H1 (cell line): Measurements from ENCODE around the gene NLRP6. TPM values are rescaled to one million over a fixed set of nuclear protein-coding genes. Genes with fewer than 3 reads are reported as not detected.

ENCODE experiments used
- CTCF ChIA-PET: fragments of 300-600 bp; sonication (Branson Sonifier 250); formaldehyde crosslinking; loops from one replicate; lab custom pipeline; 2021; ENCODE audit not compliant: partially characterized antibody; lab: Charles Lee
- POLR2A ChIA-PET: fragments of 300-600 bp; sonication (Branson Sonifier 250); formaldehyde crosslinking; loops from one replicate; lab custom pipeline; 2021; ENCODE audit warnings: inconsistent platforms; ENCODE audit not compliant: partially characterized antibody; lab: Charles Lee
- DNase-seq, 2 experiments: peaks; one replicate each; pipeline versions ENCODE4 v3.0.0 to v3.0.0-alpha.2; 2010 to 2022; ENCODE audit warnings: low spot score in 2 of 2, low read depth in 1 of 2, mixed read lengths in 1 of 2
- FAIRE-seq: peaks from 2 replicates; lab custom pipeline; 2011; peaks lifted over from hg19 to GRCh38; lab: Jason Lieb, UNC
- H2AFZ ChIP-seq: 2 replicates; pipeline ENCODE4 v1.8.1; 2012; ENCODE audit warnings: low read length, inconsistent platforms
- H2AK5ac ChIP-seq: 2 replicates; pipeline ENCODE4 v1.6.1; 2013; ENCODE audit warnings: low read depth, low read length
- H2BK120ac ChIP-seq: replicated peaks from 2 replicates; pipeline ENCODE3; 2013; ENCODE audit warnings: low read depth, low read length, inconsistent platforms
- H2BK12ac ChIP-seq: 2 replicates; pipeline ENCODE4 v1.6.1; 2013; ENCODE audit warnings: low read depth, low read length
- H2BK15ac ChIP-seq: 2 replicates; pipeline ENCODE4 v1.6.1; 2013; ENCODE audit warnings: low read length
- H2BK20ac ChIP-seq: 2 replicates; pipeline ENCODE4 v1.6.1; 2013; ENCODE audit warnings: low read length
- H2BK5ac ChIP-seq: 2 replicates; pipeline ENCODE4 v1.6.1; 2013; ENCODE audit warnings: low read depth, low read length
- H3K14ac ChIP-seq: 2 replicates; pipeline ENCODE4 v1.6.1; 2013; ENCODE audit warnings: inconsistent platforms; ENCODE audit not compliant: insufficient read length
- H3K18ac ChIP-seq: 2 replicates; pipeline ENCODE4 v1.6.1; 2013; ENCODE audit warnings: low read length; ENCODE audit errors: extremely low read depth
- H3K23ac ChIP-seq: 2 replicates; pipeline ENCODE4 v1.6.1; 2013; ENCODE audit warnings: inconsistent platforms; ENCODE audit not compliant: insufficient read length
- H3K23me2 ChIP-seq: 2 replicates; pipeline ENCODE4 v1.6.1; 2013; ENCODE audit warnings: low read depth, low read length
- H3K27ac ChIP-seq: 2 replicates; pipeline ENCODE4 v1.6.1; 2011; ENCODE audit warnings: low read depth, low read length, inconsistent platforms
- H3K27me3 ChIP-seq, 4 experiments: replicated peaks in 1 of 4; 1 replicate in 1 of 4; 2 replicates in 3 of 4; pipeline versions ENCODE4 v1.6.1 to v1.8.1; 2011 to 2013; ENCODE audit warnings: low read length in 3 of 4, mild to moderate bottlenecking in 3 of 4, inconsistent platforms in 2 of 4, mixed read lengths in 2 of 4, moderate library complexity in 1 of 4; ENCODE audit not compliant: control insufficient read depth in 3 of 4, insufficient read depth in 3 of 4; ENCODE audit errors: extremely low read depth in 1 of 4
- H3K36me3 ChIP-seq, 4 experiments: 2 replicates each; pipeline versions ENCODE4 v1.6.1 to v1.8.1; 2011 to 2013; ENCODE audit warnings: mild to moderate bottlenecking in 4 of 4, low read length in 3 of 4, moderate library complexity in 2 of 4, control low read depth in 1 of 4, inconsistent platforms in 1 of 4; ENCODE audit not compliant: insufficient read depth in 4 of 4, control insufficient read depth in 2 of 4
- H3K4ac ChIP-seq: replicated peaks from 2 replicates; pipeline ENCODE3; 2013; ENCODE audit warnings: low read length, low read depth, mixed read lengths, inconsistent platforms; ENCODE audit not compliant: insufficient read length
- H3K4me1 ChIP-seq, 4 experiments: replicated peaks in 1 of 4; 1 replicate in 1 of 4; 2 replicates in 3 of 4; pipeline versions ENCODE4 v1.6.1 to v1.8.1; 2011 to 2013; ENCODE audit warnings: low read length in 3 of 4, inconsistent platforms in 2 of 4, mixed read lengths in 1 of 4; ENCODE audit not compliant: insufficient read depth in 4 of 4, control insufficient read depth in 3 of 4
- H3K4me2 ChIP-seq, 2 experiments: 2 replicates each; pipeline versions ENCODE4 v1.6.1 to v1.8.1; 2011 to 2013; ENCODE audit warnings: low read depth in 2 of 2, low read length in 2 of 2, control low read depth in 1 of 2, inconsistent platforms in 1 of 2, mild to moderate bottlenecking in 1 of 2; ENCODE audit not compliant: insufficient read depth in 1 of 2
- H3K4me3 ChIP-seq, 4 experiments: fragments of 200-600, 300-600 bp in 1 of 4; sonication (generic), shearing (Covaris generic), sonication (Bioruptor Twin) in 1 of 4; 2 replicates each; pipeline versions ENCODE4 v1.5.1 to v1.8.1; 2011 to 2016; ENCODE audit warnings: low read length in 4 of 4, low read depth in 3 of 4, control low read depth in 2 of 4, inconsistent platforms in 2 of 4, mild to moderate bottlenecking in 2 of 4, mixed read lengths in 1 of 4, moderate library complexity in 1 of 4; ENCODE audit not compliant: insufficient read depth in 2 of 4; ENCODE audit errors: extremely low read depth in 1 of 4
- H3K56ac ChIP-seq: replicated peaks from 2 replicates; pipeline ENCODE3; 2013; ENCODE audit warnings: low read depth, mild to moderate bottlenecking, mixed read lengths, low read length, inconsistent platforms; ENCODE audit not compliant: insufficient read length
- H3K79me1 ChIP-seq: 2 replicates; pipeline ENCODE4 v1.6.1; 2013; ENCODE audit warnings: low read depth, low read length, control low read depth
- H3K79me2 ChIP-seq, 2 experiments: 2 replicates each; pipeline versions ENCODE4 v1.6.1 to v1.8.1; 2012 to 2013; ENCODE audit warnings: low read length in 2 of 2, mild to moderate bottlenecking in 2 of 2, inconsistent platforms in 1 of 2; ENCODE audit not compliant: insufficient read depth in 2 of 2, control insufficient read depth in 1 of 2
- H3K9ac ChIP-seq, 4 experiments: replicated peaks in 1 of 4; 1 replicate in 1 of 4; 2 replicates in 3 of 4; pipeline versions ENCODE4 v1.6.1 to v1.8.1; 2011 to 2013; ENCODE audit warnings: low read depth in 3 of 4, low read length in 3 of 4, control low read depth in 2 of 4, mild to moderate bottlenecking in 2 of 4, moderate library complexity in 2 of 4, inconsistent platforms in 1 of 4; ENCODE audit errors: extremely low read depth in 1 of 4
- H3K9me3 ChIP-seq, 2 experiments: 2 replicates each; pipeline versions ENCODE4 v1.6.1 to v1.8.1; 2012 to 2013; ENCODE audit warnings: mild to moderate bottlenecking in 2 of 2, moderate library complexity in 2 of 2, control low read depth in 1 of 2, inconsistent platforms in 1 of 2, low read depth in 1 of 2, low read length in 1 of 2, mixed read lengths in 1 of 2; ENCODE audit not compliant: insufficient read depth in 2 of 2
- H4K20me1 ChIP-seq, 2 experiments: replicated peaks in 1 of 2; 2 replicates each; pipeline versions ENCODE3 to v1.8.1; 2011 to 2013; ENCODE audit warnings: inconsistent platforms in 2 of 2, low read length in 2 of 2, mild to moderate bottlenecking in 1 of 2; ENCODE audit not compliant: insufficient read depth in 2 of 2, control insufficient read depth in 1 of 2
- H4K5ac ChIP-seq: 2 replicates; pipeline ENCODE4 v1.6.1; 2013; ENCODE audit warnings: low read length, low read depth, mixed read lengths, inconsistent platforms; ENCODE audit not compliant: insufficient read length
- H4K8ac ChIP-seq: 2 replicates; pipeline ENCODE4 v1.8.0; 2013; ENCODE audit warnings: mild to moderate bottlenecking, moderate library complexity, low read length, inconsistent platforms; ENCODE audit not compliant: insufficient read depth; ENCODE audit errors: extremely low read depth
- H4K91ac ChIP-seq: replicated peaks from 2 replicates; pipeline ENCODE3; 2013; ENCODE audit warnings: low read length, mixed read lengths, inconsistent platforms; ENCODE audit not compliant: insufficient read length
- CTCF ChIP-seq, 3 experiments: IDR thresholded peaks; 1 replicate in 2 of 3; 2 replicates in 1 of 3; pipeline versions ENCODE4 v1.5.1 to v1.6.1; 2011; ENCODE audit warnings: low read length in 3 of 3, mild to moderate bottlenecking in 3 of 3, inconsistent platforms in 2 of 3, low read depth in 1 of 3, moderate library complexity in 1 of 3; ENCODE audit not compliant: insufficient read depth in 1 of 3; ENCODE audit errors: control extremely low read depth in 1 of 3
- HDAC2 ChIP-seq, 2 experiments: fragments of 300-600 bp in 1 of 2; sonication (generic) in 1 of 2; IDR thresholded peaks; 2 replicates each; pipeline ENCODE4 v1.6.1; 2011 to 2012; ENCODE audit warnings: low read depth in 2 of 2, low read length in 2 of 2, mild to moderate bottlenecking in 2 of 2, moderate library complexity in 2 of 2, borderline replicate concordance in 1 of 2, inconsistent platforms in 1 of 2
- KDM1A ChIP-seq: fragments of 200-600, 300-600 bp; sonication (generic); IDR thresholded peaks from 2 replicates; pipeline ENCODE4 v1.7.1; 2016; ENCODE audit warnings: mild to moderate bottlenecking, low read length, borderline replicate concordance
- POU5F1 ChIP-seq: IDR thresholded peaks from 2 replicates; pipeline ENCODE4 v1.6.1; 2011; ENCODE audit warnings: low read depth, mild to moderate bottlenecking, low read length, moderate library complexity
- RAD21 ChIP-seq, 2 experiments: IDR thresholded peaks in 1 of 2; conservative IDR thresholded peaks in 1 of 2; 2 replicates each; pipeline ENCODE4 v1.6.1; 2011; ENCODE audit warnings: low read depth in 2 of 2, low read length in 2 of 2, improper control_type of control experiment in 1 of 2, inconsistent platforms in 1 of 2, mild to moderate bottlenecking in 1 of 2, moderate library complexity in 1 of 2
- SP1 ChIP-seq: IDR thresholded peaks from 2 replicates; pipeline ENCODE4 v1.6.1; 2011; ENCODE audit warnings: low read depth, low read length
- SP2 ChIP-seq: IDR thresholded peaks from 2 replicates; pipeline ENCODE4 v1.6.1; 2012; ENCODE audit warnings: mild to moderate bottlenecking, low read length, inconsistent platforms
- SP4 ChIP-seq: IDR thresholded peaks from 2 replicates; pipeline ENCODE4 v1.6.1; 2012; ENCODE audit warnings: low read length, inconsistent platforms
- WGBS, 2 experiments: shearing (Covaris generic) in 1 of 2; methylation state at CpG; one replicate each; pipeline versions ENCODE4 v1.1.6 to v1.1.7; 2013 to 2015; ENCODE audit warnings: low lambda C conversion rate in 2 of 2, mixed read lengths in 2 of 2, inconsistent platforms in 1 of 2, low coverage in 1 of 2, missing lambda C conversion rate in 1 of 2; ENCODE audit not compliant: insufficient replicate concordance in 2 of 2, insufficient coverage in 1 of 2, insufficient read length in 1 of 2; ENCODE audit errors: extremely low coverage in 1 of 2, missing lambda C conversion rate in 1 of 2; 5-methylcytosine and 5-hydroxymethylcytosine counted together
- polyA plus RNA-seq, 7 experiments: library from polyadenylated mRNA; depleted of rRNA in 3 of 7; stranded (reverse) in 5 of 7; unstranded in 2 of 7; fragments of >200 nt in 5 of 7; fragments of 200-250 nt in 2 of 7; gene quantifications; 1 replicate in 5 of 7; 2 replicates in 1 of 7; 4 replicates in 1 of 7; pipeline versions ENCODE4 v1.2.1 to v1.2.3, GENCODE V29; 2011 to 2013; ENCODE audit warnings: missing spikeins in 2 of 7, mixed read lengths in 2 of 7
- total RNA-seq: library from RNA; stranded (reverse); fragmentation: NEBNext Ultra II Directional; extraction: Animal tissue kit (Norgen Biotek cat#: 25700); gene quantifications from 2 replicates; pipeline ENCODE4 v1.2.1, GENCODE V29; 2021

NLRP6 gene
- total and polyA plus RNA-seq, 2 of the 8 experiments (the other 6 are each of a cell fraction or from before 2014, with no cell fraction given), result not detected

GRCh38 chr11:296171-297050 is 18.2 kb downstream of the NLRP6 start:
- Histone ChIP-seq H3K4me2 (no peak overlapping the region), H3K23me2 (no peaks in the 10 kb centered on the region), H3K79me1 (no peaks in the 10 kb centered on the region), H3K9me3 (no peaks in the 10 kb centered on the region), H3K23ac (no peak overlapping the region), H2BK12ac (peak overlapping the region; percentile 39; the same call in 1 of the 2 replicates), H2BK15ac (peak overlapping the region; percentile 88; the same call in 1 of the 2 replicates), H4K91ac (peak overlapping the region; percentile 30), H3K27me3 (no peaks in the 10 kb centered on the region), H3K79me2 (no peaks in the 10 kb centered on the region), H3K27ac (no peak overlapping the region), H3K56ac (no peak overlapping the region)
- POLR2A ChIA-PET, result interaction anchor here (0.6 to 3.0 kb wide), 4 partner anchors 11 to 233 kb away, joined by 3 to 17 read pairs (median 6); no protein-coding TSS in a partner anchor
- DNase-seq, result no peak
- CTCF ChIA-PET, result interaction anchor here (1.0 to 3.4 kb wide), 4 partner anchors 9 to 67 kb away, joined by 3 to 29 read pairs (median 4); partner anchors contain the start of gene IFITM2
- TF ChIP-seq RAD21 (IDR thresholded peaks at IDR 0.05 in 1 of 2, conservative IDR thresholded peaks at IDR 0.05 in 1 of 2; ENCODE audit: low read depth in 2 of 2, low read length in 2 of 2), result no peak
- TF ChIP-seq SP2, result no peak
- no peak for TF ChIP-seq KDM1A
- TF ChIP-seq HDAC2 (IDR thresholded peaks at IDR 0.05; ENCODE audit: borderline replicate concordance in 1 of 2, low read depth in 2 of 2, low read length in 2 of 2), result no peak
- no peak for TF ChIP-seq SP4
- TF ChIP-seq CTCF (IDR thresholded peaks at IDR 0.05; ENCODE audit: control extremely low read depth in 1 of 3, insufficient read depth in 1 of 3, low read depth in 1 of 3, low read length in 3 of 3), result no peak
- no peak for TF ChIP-seq POU5F1
- no peak for TF ChIP-seq SP1
- TF ChIP-seq, all 59 proteins: peak for 0
- no peak for FAIRE-seq
- H3K4ac ChIP-seq, result no peak overlapping the region
- H2AK5ac ChIP-seq, result 0 out of 2 replicates have a peak overlapping the region, but pooled peaks have one; percentile 39
- H2AFZ ChIP-seq, result no peak overlapping the region
- no peak overlapping the region for H4K5ac ChIP-seq
- H4K20me1 ChIP-seq, result no peaks in the 10 kb centered on the region
- no peak overlapping the region for H3K4me3 ChIP-seq
- H3K4me1 ChIP-seq, result peaks cover 6 to 27% (median 17%) of the 10 kb centered on the region in 4 experiments
- no peak overlapping the region; the same call in 1 of the 2 replicates for H4K8ac ChIP-seq
- H3K18ac ChIP-seq, result peak overlapping the region; percentile 60; the same call in 1 of the 2 replicates
- peak overlapping the region; percentile 83; the same call in 1 of the 2 replicates for H2BK5ac ChIP-seq
- WGBS, 2 experiments, result 85% methylated on average over 30 of the region's 35 CpGs; no CpG with 5 or more reads in 1 of the 2 experiments
- no peak overlapping the region for H3K14ac ChIP-seq
- H3K9ac ChIP-seq, result no peak overlapping the region
- peaks cover 3 to 30% (median 15%) of the 10 kb centered on the region in 4 experiments; a peak in 6 of 8 replicates for H3K36me3 ChIP-seq
- H2BK20ac ChIP-seq, result no peak overlapping the region
- no peak overlapping the region for H2BK120ac ChIP-seq
